IMR-90 (cell line): Measurements from ENCODE around the gene ROBO1. TPM values are rescaled to one million over a fixed set of nuclear protein-coding genes. Genes with fewer than 3 reads are reported as not detected.

Experiments used
- ATAC-seq: fragments of 200-7000 bp; cut with Tn5 transposase; 2 replicates; pipeline ENCODE4 v1.9.1; 2020; ENCODE audit warnings: low read depth, mild to moderate bottlenecking, moderate library complexity
- BruUV-seq: library from RNA; stranded (reverse); fragments of 400-500 nt; replicated peaks from 2 replicates; lab custom pipeline; 2021; lab: Mats Ljungman, UMichigan
- CTCF ChIA-PET: fragments of 300-600 bp; formaldehyde crosslinking; extraction: SDS; loops from one replicate; lab custom pipeline; 2021; ENCODE audit warnings: antibody characterized with exemption; lab: Yijun Ruan, JAX
- POLR2A ChIA-PET: fragments of 300-600 bp; sonication (Branson Sonifier 250); formaldehyde crosslinking; loops from one replicate; lab custom pipeline; 2022; ENCODE audit warnings: antibody characterized with exemption; ENCODE audit not compliant: unreplicated experiment; lab: Charles Lee
- DNase-seq: peaks from one replicate; pipeline ENCODE4 v3.0.0; 2013
- H2AFZ ChIP-seq: replicated peaks from 2 replicates; pipeline ENCODE3; 2013; ENCODE audit warnings: low read length, mild to moderate bottlenecking; ENCODE audit not compliant: poor library complexity
- H2AK5ac ChIP-seq: 2 replicates; pipeline ENCODE4 v1.6.1; 2013; ENCODE audit warnings: low read depth, low read length, inconsistent platforms
- H2AK9ac ChIP-seq: replicated peaks from 2 replicates; pipeline ENCODE3; 2013; ENCODE audit warnings: mild to moderate bottlenecking, low read depth, low read length, moderate library complexity; ENCODE audit not compliant: poor library complexity
- H2BK120ac ChIP-seq: 2 replicates; pipeline ENCODE4 v1.6.1; 2013; ENCODE audit warnings: low read depth, low read length, inconsistent platforms
- H2BK15ac ChIP-seq: 3 replicates; pipeline ENCODE4 v1.6.1; 2013; ENCODE audit warnings: low read depth, low read length, inconsistent platforms
- H2BK20ac ChIP-seq: 2 replicates; pipeline ENCODE4 v1.6.1; 2013; ENCODE audit warnings: low read depth, mild to moderate bottlenecking, inconsistent platforms, low read length, moderate library complexity
- H2BK5ac ChIP-seq: 2 replicates; pipeline ENCODE4 v1.6.1; 2013; ENCODE audit warnings: mild to moderate bottlenecking, low read depth, low read length, inconsistent platforms; ENCODE audit not compliant: poor library complexity, severe bottlenecking
- H3K14ac ChIP-seq: replicated peaks from 2 replicates; pipeline ENCODE4 v1.6.1; 2013; ENCODE audit warnings: low read depth, low read length, inconsistent platforms
- H3K18ac ChIP-seq: 2 replicates; pipeline ENCODE4 v1.6.1; 2013; ENCODE audit warnings: low read depth, low read length, control low read depth
- H3K23ac ChIP-seq: 2 replicates; pipeline ENCODE4 v1.6.1; 2013; ENCODE audit warnings: low read depth, low read length, inconsistent platforms
- H3K27ac ChIP-seq: 2 replicates; pipeline ENCODE4 v1.5.1; 2013; ENCODE audit warnings: mild to moderate bottlenecking, control low read depth, low read length; ENCODE audit not compliant: insufficient read depth
- H3K27me3 ChIP-seq: 2 replicates; pipeline ENCODE4 v1.6.1; 2013; ENCODE audit warnings: low read length; ENCODE audit not compliant: control insufficient read depth, insufficient read depth
- H3K36me3 ChIP-seq: 2 replicates; pipeline ENCODE4 v1.6.1; 2013; ENCODE audit warnings: low read length, mixed read lengths; ENCODE audit not compliant: control insufficient read depth, insufficient read depth
- H3K4ac ChIP-seq: 2 replicates; pipeline ENCODE4 v1.6.1; 2013; ENCODE audit warnings: low read depth, low read length, inconsistent platforms
- H3K4me1 ChIP-seq: 2 replicates; pipeline ENCODE4 v1.6.1; 2013; ENCODE audit warnings: low read length, mixed read lengths; ENCODE audit not compliant: control insufficient read depth, insufficient read depth
- H3K4me2 ChIP-seq: 2 replicates; pipeline ENCODE4 v1.6.1; 2013; ENCODE audit warnings: low read depth, mild to moderate bottlenecking, control low read depth, low read length, moderate library complexity
- H3K4me3 ChIP-seq: 2 replicates; pipeline ENCODE4 v1.5.1; 2013; ENCODE audit warnings: low read depth, mild to moderate bottlenecking, control low read depth, low read length, moderate library complexity; ENCODE audit not compliant: insufficient read depth
- H3K56ac ChIP-seq: 2 replicates; pipeline ENCODE4 v1.6.1; 2013; ENCODE audit warnings: low read length, inconsistent platforms; ENCODE audit not compliant: insufficient read depth; ENCODE audit errors: extremely low read depth
- H3K79me1 ChIP-seq, 2 experiments: 2 replicates each; pipeline ENCODE4 v1.6.1; 2013; ENCODE audit warnings: low read length in 2 of 2, inconsistent platforms in 1 of 2, low read depth in 1 of 2
- H3K9ac ChIP-seq: 2 replicates; pipeline ENCODE4 v1.6.1; 2013; ENCODE audit warnings: low read depth, low read length, control low read depth
- H3K9me1 ChIP-seq: 2 replicates; pipeline ENCODE4 v1.6.1; 2013; ENCODE audit warnings: low read length, inconsistent platforms; ENCODE audit not compliant: insufficient read depth
- H3K9me3 ChIP-seq: 2 replicates; pipeline ENCODE4 v1.6.1; 2013; ENCODE audit warnings: low read length; ENCODE audit not compliant: control insufficient read depth, insufficient read depth
- H4K20me1 ChIP-seq: 2 replicates; pipeline ENCODE4 v1.6.1; 2013; ENCODE audit warnings: low read length, inconsistent platforms; ENCODE audit not compliant: insufficient read depth
- H4K5ac ChIP-seq: 2 replicates; pipeline ENCODE4 v1.6.1; 2013; ENCODE audit warnings: mild to moderate bottlenecking, low read depth, low read length, control low read depth
- H4K8ac ChIP-seq, 2 experiments: 2 replicates each; pipeline ENCODE4 v1.6.1; 2013; ENCODE audit warnings: low read depth in 2 of 2, low read length in 2 of 2, control low read depth in 1 of 2, inconsistent platforms in 1 of 2
- H4K91ac ChIP-seq: 2 replicates; pipeline ENCODE4 v1.6.1; 2013; ENCODE audit warnings: low read depth, low read length, inconsistent platforms; ENCODE audit not compliant: insufficient read depth
- CEBPB ChIP-seq: IDR thresholded peaks from 2 replicates; pipeline ENCODE4 v1.6.1; 2012; ENCODE audit warnings: low read depth, low read length, improper control_type of control experiment
- CHD1 ChIP-seq: IDR thresholded peaks from 2 replicates; pipeline ENCODE4 v1.6.1; 2012; ENCODE audit warnings: low read depth, low read length, improper control_type of control experiment
- CTCF ChIP-seq: conservative IDR thresholded peaks from 2 replicates; pipeline ENCODE4 v1.5.1; 2012; ENCODE audit warnings: mild to moderate bottlenecking, low read depth, low read length, improper control_type of control experiment
- MAFK ChIP-seq: IDR thresholded peaks from 2 replicates; pipeline ENCODE4 v1.6.1; 2012; ENCODE audit warnings: low read depth, low read length, improper control_type of control experiment
- MAZ ChIP-seq: IDR thresholded peaks from 2 replicates; pipeline ENCODE4 v1.6.1; 2012; ENCODE audit warnings: low read depth, mild to moderate bottlenecking, low read length, improper control_type of control experiment, moderate library complexity, borderline replicate concordance
- MXI1 ChIP-seq: IDR thresholded peaks from 2 replicates; pipeline ENCODE4 v1.6.1; 2012; ENCODE audit warnings: low read depth, mild to moderate bottlenecking, low read length, moderate library complexity, borderline replicate concordance
- RAD21 ChIP-seq: IDR thresholded peaks from 2 replicates; pipeline ENCODE4 v1.6.1; 2012; ENCODE audit warnings: low read length, improper control_type of control experiment
- SMC3 ChIP-seq: fragments of 150-350 bp; IDR thresholded peaks from 2 replicates; pipeline ENCODE4 v1.6.1; 2016; ENCODE audit warnings: low read depth, mild to moderate bottlenecking, antibody characterized with exemption, low read length, moderate library complexity
- USF2 ChIP-seq: fragments of 150-350 bp; IDR thresholded peaks from 2 replicates; pipeline ENCODE4 v1.6.1; 2017; ENCODE audit warnings: mild to moderate bottlenecking, antibody characterized with exemption, low read length, low read depth
- dilution Hi-C: fragments of 300-500 bp; cut with HindIII; formaldehyde crosslinking; loops from one replicate; pipeline ENCODE4 v1.14.3; 2018; ENCODE audit warnings: low sequenced_read_pairs; ENCODE audit not compliant: unreplicated experiment
- in situ Hi-C: fragments of 300-500 bp; cut with MboI; formaldehyde crosslinking; loops from 3 replicates; pipeline ENCODE4 v1.14.3; 2019; ENCODE audit warnings: low sequenced_read_pairs, inconsistent platforms, mixed read lengths
- intact Hi-C: fragments of 100-400 bp; cut with micrococcal nuclease; formaldehyde crosslinking; loops from 2 replicates; pipeline ENCODE4 v1.10.0; 2022
- polyA plus RNA-seq, 3 experiments: library from polyadenylated mRNA; depleted of rRNA; stranded (reverse); fragments of >200 nt; gene quantifications; 2 replicates each; pipeline ENCODE4 v1.2.3, GENCODE V29; 2012; ENCODE audit warnings: low replicate concordance in 1 of 3
- total RNA-seq: library from RNA; depleted of rRNA; stranded (reverse); fragments of >200 nt; gene quantifications from 2 replicates; pipeline ENCODE4 v1.2.3, GENCODE V29; 2012
- TF ChIP-seq, protein P1 (sequence below): fragments of 150-350 bp; IDR thresholded peaks from 2 replicates; pipeline ENCODE4 v1.6.1; 2016; ENCODE audit warnings: low read depth, mild to moderate bottlenecking, low read length, moderate library complexity, borderline replicate concordance

The ROBO1 gene
- total and polyA plus RNA-seq, 2 of the 4 experiments (the other 2 are of a cell fraction), result 24.1 to 53.9 TPM

GRCh38 chr3:79157191-79157590, 610.6 kb downstream of the ROBO1 start:
- H3K9me1 ChIP-seq, result no peaks in the 10 kb centered on the region
- H2BK15ac ChIP-seq, result no peak overlapping the region
- no peaks in the 10 kb centered on the region for H3K9me3 ChIP-seq
- BruUV-seq, result no TSS peak
- no peak overlapping the region for H4K8ac ChIP-seq
- dilution Hi-C loops (no loop called here), intact Hi-C loops (no loop called here), in situ Hi-C loops (no loop called here)
- H3K18ac ChIP-seq, result no peak overlapping the region
- no peaks in the 10 kb centered on the region for H4K20me1 ChIP-seq
- ATAC-seq (no peak), DNase-seq (no peak)
- H3K4me1 ChIP-seq, result no peaks in the 10 kb centered on the region
- H3K79me1 ChIP-seq, result no peaks in the 10 kb centered on the region
- no peak overlapping the region for H2AK5ac ChIP-seq
- no peak overlapping the region for H2AK9ac ChIP-seq
- POLR2A ChIA-PET, result no interaction called here
- H3K14ac ChIP-seq, result no peak overlapping the region
- TF ChIP-seq MXI1 (no peak), RAD21 (no peak), CEBPB (no peak), USF2 (no peak), CHD1 (no peak), MAZ (no peak), CTCF (no peak), MAFK (no peak), SMC3 (no peak)
- TF ChIP-seq, protein P1, sequence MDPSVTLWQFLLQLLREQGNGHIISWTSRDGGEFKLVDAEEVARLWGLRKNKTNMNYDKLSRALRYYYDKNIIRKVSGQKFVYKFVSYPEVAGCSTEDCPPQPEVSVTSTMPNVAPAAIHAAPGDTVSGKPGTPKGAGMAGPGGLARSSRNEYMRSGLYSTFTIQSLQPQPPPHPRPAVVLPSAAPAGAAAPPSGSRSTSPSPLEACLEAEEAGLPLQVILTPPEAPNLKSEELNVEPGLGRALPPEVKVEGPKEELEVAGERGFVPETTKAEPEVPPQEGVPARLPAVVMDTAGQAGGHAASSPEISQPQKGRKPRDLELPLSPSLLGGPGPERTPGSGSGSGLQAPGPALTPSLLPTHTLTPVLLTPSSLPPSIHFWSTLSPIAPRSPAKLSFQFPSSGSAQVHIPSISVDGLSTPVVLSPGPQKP, result no peak
- H3K23ac ChIP-seq, result no peak overlapping the region
- no peaks in the 10 kb centered on the region; the same call in 1 of the 2 replicates for H3K27me3 ChIP-seq
- no peak overlapping the region for H2AFZ ChIP-seq
- CTCF ChIA-PET, result no interaction called here
- no peak overlapping the region for H3K4me2 ChIP-seq
- no peak overlapping the region for H3K56ac ChIP-seq
- H3K36me3 ChIP-seq, result no peaks in the 10 kb centered on the region
- H4K5ac ChIP-seq, result no peak overlapping the region
- H4K91ac ChIP-seq, result no peak overlapping the region
- no peak overlapping the region for H2BK120ac ChIP-seq
- H2BK5ac ChIP-seq, result no peak overlapping the region
- H3K27ac ChIP-seq, result no peak overlapping the region
- no peak overlapping the region for H2BK20ac ChIP-seq
- H3K4me3 ChIP-seq, result no peak overlapping the region
- H3K9ac ChIP-seq, result no peak overlapping the region
- H3K4ac ChIP-seq, result no peak overlapping the region
